ENCODE results near the gene PIGS.
"Not testable (repeated sequence)": the region's sequence is repeated elsewhere in the genome, so short reads cannot be mapped to it uniquely, and the experiment has no call there.

PIGS gene

GRCh38 chr17:28571361-28572122, at the start of gene PIGS:
Gene PIGS, minus strand, starts transcription at chr17:28571524. Its CDS starts 28 bp downstream, at chr17:28571496.
- peak; percentile 96 for DNase-seq

DNA sequence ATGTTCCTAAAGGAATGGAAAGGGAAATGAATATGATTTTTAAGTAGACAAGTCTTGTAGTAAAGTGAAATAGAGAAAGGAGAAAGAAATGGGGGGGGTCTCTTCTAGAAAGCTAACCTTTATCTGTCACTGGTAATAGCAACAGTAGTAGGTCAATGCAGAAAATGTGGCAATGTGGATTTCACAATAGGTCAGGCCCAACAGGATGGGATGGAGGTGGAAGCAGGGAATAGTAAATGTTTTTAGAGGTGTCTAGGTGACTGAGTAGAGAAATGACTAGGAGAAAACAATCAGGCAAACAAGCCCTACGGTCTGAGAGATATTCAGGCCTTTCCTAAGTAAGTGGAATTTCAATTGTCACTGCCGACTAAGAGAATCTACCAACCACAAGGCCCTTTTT, 48.7 kb upstream of the PIGS start:
- DNase-seq = no peak

GRCh38 chr17:28618464-28618863, 47.1 kb upstream of the PIGS start:
- no peak for DNase-seq

DNA sequence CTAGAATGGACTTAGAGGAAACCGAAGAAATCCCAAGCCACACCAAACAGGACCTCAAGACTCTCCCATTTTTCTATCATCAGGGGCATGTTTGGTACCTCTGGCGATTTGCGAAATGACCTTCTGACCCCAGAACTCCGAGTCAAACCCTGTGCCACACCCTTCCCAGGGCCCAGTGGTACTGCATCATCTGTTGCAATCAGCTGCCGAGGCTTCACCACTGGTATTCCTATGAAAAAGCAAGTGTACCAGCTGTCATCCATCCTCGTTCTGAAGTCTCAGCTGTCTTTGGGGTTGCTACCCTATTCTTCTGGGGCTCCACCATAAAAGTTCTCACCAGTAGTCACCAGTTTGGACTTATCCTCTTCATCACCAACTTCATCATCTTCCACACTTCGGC, 45.0 kb upstream of the PIGS start:
- DNase-seq = no peak

GRCh38 chr17:28615260-28615940, 44.1 kb upstream of the PIGS start:
- DNase-seq = no peak

DNA sequence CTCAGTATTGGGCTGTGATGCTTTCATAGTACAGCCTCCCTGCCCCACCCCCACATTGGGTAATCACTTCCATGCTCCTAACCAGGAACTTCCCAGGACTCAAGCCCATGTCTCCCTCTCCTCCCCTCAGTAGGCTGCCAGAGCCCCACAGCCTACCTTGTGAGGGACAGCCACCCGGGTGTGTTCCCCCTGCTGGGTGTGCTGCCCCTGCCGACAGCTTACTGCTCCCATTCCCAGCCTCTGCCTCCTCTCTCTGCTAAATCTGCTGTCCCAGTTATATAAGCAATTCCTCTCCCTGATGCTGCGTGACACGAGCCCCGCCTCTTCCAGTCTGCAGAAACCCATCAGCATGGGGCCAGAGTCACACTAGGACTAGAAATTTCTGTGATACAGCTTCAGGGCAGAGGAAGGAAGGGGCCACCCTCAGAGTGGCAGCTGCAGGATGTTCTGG, 42.6 kb upstream of the PIGS start, which contains the start of gene RSKR:
RSKR (minus strand) TSS at position 255 of the 451 bp plus-strand sequence; CDS start at position 231, 24 bp downstream.
- no peak for DNase-seq

DNA sequence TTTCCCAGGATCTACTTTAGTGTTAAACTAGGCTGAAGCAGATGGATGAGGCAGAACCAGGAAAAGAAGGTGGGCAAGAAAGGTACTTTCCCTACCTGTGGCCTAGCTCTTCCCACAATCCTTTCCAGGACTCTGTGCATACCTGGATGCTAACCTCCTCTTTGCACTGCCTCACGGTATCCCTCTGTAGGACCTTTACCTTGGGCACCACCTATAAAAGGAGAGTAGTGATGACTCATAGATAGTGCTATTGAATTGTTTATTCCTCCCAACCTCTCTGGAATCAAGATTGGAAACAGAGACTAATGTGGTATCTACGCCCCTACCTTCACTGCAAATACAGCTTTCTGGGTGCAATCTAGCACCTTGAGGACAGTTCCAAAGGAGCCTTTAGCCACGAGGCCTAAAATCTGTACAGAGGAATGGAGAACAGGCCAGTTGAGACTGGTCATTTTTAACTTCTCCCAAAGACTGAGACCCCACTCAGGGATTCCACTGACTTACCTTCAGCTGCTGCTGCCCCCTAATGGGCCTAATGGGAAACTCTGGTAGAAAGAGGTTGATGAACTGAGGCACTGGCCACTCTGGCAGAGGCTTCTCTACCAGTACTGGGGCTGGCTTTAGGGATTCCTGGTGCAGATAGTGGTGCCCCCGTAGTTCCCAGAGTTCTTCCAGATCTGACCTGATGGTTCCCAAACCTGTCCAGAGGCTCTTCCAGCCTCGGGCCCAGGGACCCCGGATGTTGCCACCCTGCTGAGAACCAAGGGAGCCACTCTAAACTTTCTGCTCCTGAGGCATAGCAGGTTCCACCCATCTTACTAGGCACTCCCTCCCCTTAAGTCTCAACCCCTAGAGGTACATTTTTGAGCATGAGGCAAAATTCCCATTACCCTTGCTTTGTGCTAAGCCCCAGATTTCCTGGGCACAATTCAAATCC, 41.9 kb upstream of the PIGS start:
- DNase-seq = peak; percentile 47

GRCh38 chr17:28612531-28612930, 41.2 kb upstream of the PIGS start:
- no peak for DNase-seq

GRCh38 chr17:28610376-28610775, 39.1 kb upstream of the PIGS start:
- no peak for DNase-seq

- DNase-seq = not testable (repeated sequence)
Measured at GRCh38 chr17:28604031-28604430, 32.7 kb upstream of the PIGS start.

GRCh38 chr17:28599311-28600184, 28.2 kb upstream of the PIGS start:
- peak; percentile 58 for DNase-seq

DNA sequence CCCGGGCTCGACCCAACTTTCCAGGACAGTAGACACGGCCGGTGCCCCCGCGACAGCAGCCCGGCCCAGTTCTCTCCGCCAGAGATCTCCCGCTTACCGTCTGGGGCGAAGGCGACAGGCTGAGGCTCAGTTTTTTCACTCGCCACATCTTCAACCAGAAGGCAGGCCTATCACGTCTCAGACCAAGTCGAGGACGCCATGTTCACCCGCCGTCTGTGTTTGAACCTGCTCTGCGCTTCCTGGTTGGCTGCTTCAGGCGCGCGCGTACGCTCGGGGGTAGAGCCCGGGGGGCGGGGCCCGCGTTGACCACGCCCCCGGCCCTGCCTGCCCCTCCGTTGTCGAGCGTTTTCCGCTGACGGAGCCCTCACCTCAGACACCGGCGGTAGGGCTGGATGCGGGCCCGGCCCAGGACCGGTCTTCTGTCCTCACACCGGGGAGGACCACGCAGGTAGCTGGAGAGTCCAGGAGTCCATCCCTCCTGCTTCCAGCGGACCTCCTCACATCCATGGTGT, 27.5 kb upstream of the PIGS start, which contains the start of gene SPAG5:
SPAG5 (minus strand) TSS at position 227 of the 512 bp plus-strand sequence; CDS start at position 148, 79 bp downstream.
- DNase-seq = peak; percentile 91

DNA sequence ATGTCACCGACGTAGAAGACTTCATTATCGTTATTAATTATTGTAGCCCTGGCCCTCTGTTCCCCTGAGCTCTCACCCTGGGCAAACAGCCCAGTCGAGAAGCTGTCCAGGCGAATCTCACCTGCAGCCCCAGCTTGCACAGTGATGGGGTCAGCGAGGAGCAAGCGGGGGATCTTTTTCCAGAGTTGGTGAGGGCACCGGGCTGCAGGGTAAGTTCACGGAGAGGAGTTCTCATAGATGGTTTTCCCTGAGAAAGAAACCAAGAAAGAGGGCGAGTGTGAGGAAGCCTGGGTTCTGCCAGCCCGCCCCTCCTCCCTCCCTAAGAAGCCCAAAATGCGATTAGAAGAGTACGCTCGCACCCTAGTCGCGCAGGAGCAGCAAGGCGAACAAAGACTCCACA, 27.1 kb upstream of the PIGS start:
- no peak for DNase-seq

DNA sequence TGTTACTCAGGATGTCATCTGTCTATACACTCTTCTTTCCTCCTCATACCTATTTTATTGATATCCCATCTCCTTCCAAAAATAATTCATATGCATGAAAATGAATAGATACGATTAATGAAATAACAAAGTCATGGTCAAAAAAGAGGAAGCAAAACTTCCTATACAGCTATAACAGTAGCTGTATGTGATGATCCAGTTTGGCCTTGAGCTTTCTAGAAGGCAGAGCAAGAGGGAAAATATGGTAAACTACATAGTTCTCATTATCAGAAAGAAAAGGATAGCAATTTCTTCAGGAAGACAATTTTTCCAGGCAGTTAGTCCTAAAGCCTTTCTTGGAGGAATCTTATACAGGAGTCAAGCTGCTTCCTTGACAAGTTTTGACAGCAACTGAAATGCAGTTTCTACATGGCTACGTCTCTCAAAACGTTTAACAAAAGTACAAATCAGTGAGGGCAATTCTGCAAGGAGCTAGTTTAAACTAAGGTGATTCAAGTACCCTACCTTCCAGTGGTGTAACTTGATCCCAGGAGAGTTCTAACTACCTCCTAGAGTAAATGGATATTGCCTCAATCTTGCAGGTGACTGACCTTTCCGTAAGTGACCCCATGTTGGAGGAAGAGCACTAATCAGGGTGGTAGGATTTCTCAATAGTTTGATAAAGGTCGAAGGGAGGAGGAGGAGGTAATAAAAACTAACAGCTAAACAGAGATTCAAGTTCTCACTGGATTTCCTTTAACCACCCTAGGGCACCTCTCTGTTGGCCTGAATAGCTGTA, 26.5 kb upstream of the PIGS start:
- no peak for DNase-seq

DNA sequence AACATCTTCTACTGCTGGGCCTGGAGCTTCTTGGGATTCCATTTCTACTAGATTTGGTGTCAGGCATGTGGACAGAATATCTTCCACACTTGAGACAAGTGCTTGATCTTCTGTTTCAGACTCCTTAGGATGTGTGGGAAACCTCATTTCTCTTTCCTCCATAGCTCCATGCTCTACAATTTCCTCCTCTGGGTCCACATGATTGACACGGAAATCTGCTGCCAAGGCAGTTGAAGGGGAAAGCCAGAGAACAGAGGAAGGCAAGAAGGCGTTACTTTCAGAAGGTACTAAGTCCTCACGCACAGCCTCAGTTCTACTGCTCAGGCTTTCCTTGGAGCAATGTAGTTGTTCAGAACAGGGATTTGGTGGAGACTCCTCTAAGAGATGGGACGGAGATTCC, 20.9 kb upstream of the PIGS start:
- no peak for DNase-seq

GRCh38 chr17:28585851-28586250, 14.5 kb upstream of the PIGS start:
- DNase-seq = no peak

DNA sequence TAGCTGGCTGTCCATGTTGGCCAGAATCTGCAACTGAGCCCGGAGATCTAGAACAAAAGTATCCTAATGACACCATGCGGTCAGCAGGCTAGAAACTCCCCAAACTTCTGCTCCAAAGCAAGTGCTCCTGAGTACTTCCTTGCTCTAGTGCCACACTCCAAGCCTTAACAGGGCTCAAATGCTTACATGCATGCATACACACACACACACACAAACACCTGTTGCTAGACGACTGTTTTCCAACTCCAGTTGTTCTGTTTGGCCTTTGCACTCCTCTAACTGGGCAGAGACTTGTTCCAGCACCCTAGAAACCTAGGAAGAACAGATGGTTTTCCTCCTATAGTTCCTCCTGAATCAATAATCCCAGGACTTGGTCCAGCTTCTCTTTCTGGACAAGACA, 13.1 kb upstream of the PIGS start:
- DNase-seq = no peak

GRCh38 chr17:28582513-28582912, 11.2 kb upstream of the PIGS start:
- DNase-seq = no peak

GRCh38 chr17:28580959-28581358, 9.6 kb upstream of the PIGS start:
- DNase-seq = no peak

- no peak for DNase-seq
Measured at GRCh38 chr17:28579526-28579925, 8.2 kb upstream of the PIGS start.
